Measurements from ENCODE around the gene RHBDL1. TPM values are rescaled to one million over a fixed set of nuclear protein-coding genes. Genes with fewer than 3 reads are reported as not detected.
A peak's percentile ranks its signal among the peaks of the same experiment; 100 is the strongest.

Gene RHBDL1
- total and polyA plus RNA-seq, 9 of the 15 experiments (the other 6 are each of a cell fraction or from before 2014, with no cell fraction given): 0.03 to 5.6 (median 1.3) TPM; not detected in 1

- 0 out of 2 replicates have a peak, but pooled peaks have one; percentile 31 for TF ChIP-seq VEZF1 (CRISPR knock-in tag; IDR thresholded peaks at IDR 0.05)
- no peak for TF ChIP-seq USF1 (CRISPR knock-in tag; IDR thresholded peaks at IDR 0.05)
- TF ChIP-seq POLR2G (IDR thresholded peaks at IDR 0.05; ENCODE audit: low read depth, low read length): peak; percentile 71
- peak; percentile 68; the same call in 1 of the 2 replicates for TF ChIP-seq HNRNPL (IDR thresholded peaks at IDR 0.05; ENCODE audit: low read depth, low read length)
- 0 out of 2 replicates have a peak, but pooled peaks have one; percentile 33 for TF ChIP-seq ZNF263 (CRISPR knock-in tag; IDR thresholded peaks at IDR 0.05; ENCODE audit: borderline replicate concordance)
- no peak for TF ChIP-seq IRF2 (CRISPR knock-in tag; IDR thresholded peaks at IDR 0.05)
- TF ChIP-seq ZBTB43 (CRISPR knock-in tag; IDR thresholded peaks at IDR 0.05): no peak
- TF ChIP-seq XRCC3 (IDR thresholded peaks at IDR 0.05): no peak
Measured at GRCh38 chr16:630815-631405, 44.6 kb upstream of the RHBDL1 start, which contains the start of gene WFIKKN1 (continued).

Measured in K562 (cell line).